Fibroblast of the aortic adventitia (primary cell): ENCODE results near the gene SLC24A2. TPM values are rescaled to one million over a fixed set of nuclear protein-coding genes. Genes with fewer than 3 reads are reported as not detected.

Experiments used
- DNase-seq: peaks from one replicate; pipeline ENCODE4 v3.0.0-alpha.2; 2010; ENCODE audit warnings: low read depth
- H3K4me3 ChIP-seq: 2 replicates; pipeline ENCODE4 v1.5.1; 2011; ENCODE audit warnings: low read depth, mild to moderate bottlenecking, control low read depth, low read length, moderate library complexity
- CTCF ChIP-seq: IDR thresholded peaks from 2 replicates; pipeline ENCODE4 v1.5.1; 2011; ENCODE audit warnings: mild to moderate bottlenecking, low read length, control low read depth, inconsistent platforms; ENCODE audit not compliant: insufficient read depth
- total RNA-seq: library from RNA; depleted of rRNA; stranded (reverse); fragments of >200 nt; gene quantifications from 2 replicates; pipeline ENCODE4 v1.2.3, GENCODE V29; 2012; ENCODE audit warnings: low replicate concordance

The SLC24A2 gene
- total RNA-seq, 1 donor, result not detected

GRCh38 chr9:19784136-19784535 lies 4.7 kb downstream of the SLC24A2 start:
- no peak overlapping the region for H3K4me3 ChIP-seq
- no peak for DNase-seq
- no peak for TF ChIP-seq CTCF

GRCh38 chr9:19783500-19783899 lies 5.3 kb downstream of the SLC24A2 start:
- DNase-seq, result no peak
- H3K4me3 ChIP-seq, result no peak overlapping the region

DNA sequence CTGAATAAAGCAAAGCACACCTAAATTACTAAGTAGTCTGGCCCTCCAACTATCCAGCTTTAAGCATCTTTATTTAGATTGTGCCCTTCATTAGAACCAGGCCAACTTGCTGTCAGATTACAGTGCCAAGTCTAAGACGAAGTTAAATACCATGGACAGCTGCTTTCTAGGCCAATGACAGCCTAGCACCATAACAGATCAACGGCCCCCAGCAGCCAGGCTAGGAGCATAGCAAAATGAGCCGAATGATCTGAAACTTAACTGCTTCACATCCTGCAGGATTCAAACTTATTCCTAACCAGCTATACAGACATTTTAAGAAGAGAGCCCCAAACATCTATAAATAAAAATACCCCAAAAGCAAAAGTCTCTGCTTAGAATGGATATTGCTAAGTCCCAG lies 6.8 kb downstream of the SLC24A2 start:
- no peak overlapping the region for H3K4me3 ChIP-seq
- no peak for TF ChIP-seq CTCF
- no peak for DNase-seq

More at GRCh38 chr9:19783500-19783899, 5.3 kb downstream of the SLC24A2 start:
- no peak for TF ChIP-seq CTCF

DNA sequence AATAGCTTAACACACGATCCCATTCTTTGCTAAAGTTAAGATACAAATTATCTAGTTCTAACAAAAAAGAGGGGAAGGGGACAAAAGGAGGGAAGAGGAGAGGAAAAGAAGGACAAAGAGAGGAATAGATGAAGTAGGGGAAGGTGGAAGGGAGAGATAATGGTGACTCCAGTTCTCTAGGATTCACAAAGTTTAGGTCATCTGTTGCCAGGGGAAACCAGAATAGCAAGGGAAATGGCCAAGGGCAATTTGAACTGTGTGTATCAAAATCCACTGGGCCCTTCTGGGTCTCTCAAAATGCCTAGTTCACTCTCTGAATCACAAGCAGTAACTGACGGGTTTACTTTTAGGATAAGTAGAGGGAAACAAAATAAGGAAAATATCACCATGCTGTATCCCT lies 7.6 kb downstream of the SLC24A2 start:
- DNase-seq, result no peak
- TF ChIP-seq CTCF, result no peak
- H3K4me3 ChIP-seq, result no peak overlapping the region

GRCh38 chr9:19771446-19771845 lies 17.4 kb downstream of the SLC24A2 start:
- TF ChIP-seq CTCF, result no peak
- no peak overlapping the region for H3K4me3 ChIP-seq
- DNase-seq, result no peak

DNA sequence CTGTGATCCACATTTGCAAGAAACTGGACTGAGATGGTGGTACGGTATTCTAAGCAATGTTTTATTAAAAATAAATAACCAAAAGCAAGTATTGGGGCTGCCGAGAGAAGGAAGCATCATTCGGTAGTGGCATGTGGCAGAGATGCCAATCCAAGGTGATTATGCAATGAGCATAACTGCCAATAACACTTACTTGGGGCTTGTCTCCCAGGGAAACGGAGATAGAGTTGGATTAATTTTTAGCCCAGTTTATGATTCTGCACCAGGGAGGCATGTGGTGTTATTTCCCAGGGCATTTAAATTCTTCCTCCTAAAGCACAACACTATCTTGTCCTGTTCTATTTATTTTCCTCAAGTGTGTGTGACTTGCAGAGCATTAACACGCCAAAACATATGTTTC lies 17.9 kb downstream of the SLC24A2 start:
- H3K4me3 ChIP-seq, result no peak overlapping the region
- DNase-seq, result no peak
- no peak for TF ChIP-seq CTCF

DNA sequence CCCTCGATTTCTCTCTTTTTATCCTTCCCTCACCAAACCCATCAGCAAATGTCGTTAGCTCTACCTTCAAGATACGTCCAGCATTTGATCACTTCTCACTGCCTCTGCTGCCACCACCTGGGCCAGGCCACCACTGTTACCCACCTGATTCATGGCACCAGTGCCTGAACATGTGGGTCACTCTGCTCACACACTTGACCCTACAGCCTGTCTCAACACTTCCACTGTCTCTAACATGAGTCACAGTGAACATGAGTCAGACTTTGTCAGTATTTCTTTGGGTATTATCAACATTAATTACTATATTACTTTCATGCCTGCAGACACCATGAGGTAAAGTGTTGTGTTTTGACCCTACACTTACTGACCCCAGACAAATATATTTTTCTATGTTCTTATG lies 19.6 kb downstream of the SLC24A2 start:
- H3K4me3 ChIP-seq, result no peak overlapping the region
- TF ChIP-seq CTCF, result no peak
- DNase-seq, result no peak
